Left lung (tissue), 10 donors: ENCODE results near the gene DHCR24. TPM values are rescaled to one million over a fixed set of nuclear protein-coding genes. Genes with fewer than 3 reads are reported as not detected.
"Not testable (repeated sequence)": the region's sequence is repeated elsewhere in the genome, so short reads cannot be mapped to it uniquely, and the experiment has no call there.

Experiments
- ATAC-seq: fragments of 200-7000 bp; cut with Tn5 transposase; one replicate; pipeline ENCODE4 v1.9.1; 2020; ENCODE audit warnings: moderate library complexity
- DNase-seq, 4 donors: peaks; one replicate each; pipeline ENCODE4 v3.0.0-alpha.2; 2013 to 2020
- H3K27ac ChIP-seq, 2 donors: fragments of 200-600 bp; sonication (generic) in 1 of 2; one replicate each; pipeline versions ENCODE4 v1.5.0 to v1.8.0; 2020 to 2021
- H3K27me3 ChIP-seq, 2 donors: fragments of 200-600 bp; sonication (generic) in 1 of 2; one replicate each; pipeline versions ENCODE4 v1.5.0 to v1.8.0; 2020 to 2021
- H3K36me3 ChIP-seq, 2 donors: fragments of 200-600 bp; sonication (generic) in 1 of 2; one replicate each; pipeline versions ENCODE4 v1.5.0 to v1.8.0; 2020 to 2021
- H3K4me1 ChIP-seq, 2 donors: fragments of 200-600 bp; one replicate each; pipeline ENCODE4 v1.8.0; 2021
- H3K4me3 ChIP-seq, 2 donors: fragments of 200-600 bp; sonication (generic) in 1 of 2; one replicate each; pipeline versions ENCODE4 v1.5.0 to v1.8.0; 2020 to 2021; ENCODE audit warnings: mild to moderate bottlenecking in 1 of 2
- H3K9me3 ChIP-seq, 2 donors: fragments of 200-600 bp; sonication (generic) in 1 of 2; one replicate each; pipeline versions ENCODE4 v1.5.0 to v1.8.0; 2020 to 2021
- intact Hi-C, 2 donors: fragments of 100-400 bp; cut with DNase I; formaldehyde crosslinking; loops; one replicate each; pipeline versions ENCODE4 v1.11.2 to v1.14.2; 2022
- polyA plus RNA-seq, 6 donors: library from polyadenylated mRNA; unstranded; fragments of 120-200 nt; gene quantifications; one replicate each; pipeline ENCODE4 v1.2.1, GENCODE V29; 2013; ENCODE audit not compliant: insufficient read length in 6 of 6
- total RNA-seq, 2 donors: library from RNA; stranded (reverse); fragmentation: NEBNext Ultra II Directional; extraction: Animal tissue kit (Norgen Biotek cat#: 25700); gene quantifications; one replicate each; pipeline ENCODE4 v1.2.1, GENCODE V29; 2021
- TF ChIP-seq, protein P1 (sequence below), 2 donors: fragments of 200-600 bp; sonication (generic) in 1 of 2; IDR thresholded peaks; one replicate each; pipeline versions ENCODE4 v1.5.0 to v1.8.0; 2021; ENCODE audit warnings: antibody characterized with exemption in 2 of 2
- donor health status: DM: no; HTN: yes; CAD: no.
- donor health status: DM: no; HTN: no; CAD: no.

The DHCR24 gene
- total and polyA plus RNA-seq, 8 donors: 30.1 to 741 (median 51.2) TPM

DNA sequence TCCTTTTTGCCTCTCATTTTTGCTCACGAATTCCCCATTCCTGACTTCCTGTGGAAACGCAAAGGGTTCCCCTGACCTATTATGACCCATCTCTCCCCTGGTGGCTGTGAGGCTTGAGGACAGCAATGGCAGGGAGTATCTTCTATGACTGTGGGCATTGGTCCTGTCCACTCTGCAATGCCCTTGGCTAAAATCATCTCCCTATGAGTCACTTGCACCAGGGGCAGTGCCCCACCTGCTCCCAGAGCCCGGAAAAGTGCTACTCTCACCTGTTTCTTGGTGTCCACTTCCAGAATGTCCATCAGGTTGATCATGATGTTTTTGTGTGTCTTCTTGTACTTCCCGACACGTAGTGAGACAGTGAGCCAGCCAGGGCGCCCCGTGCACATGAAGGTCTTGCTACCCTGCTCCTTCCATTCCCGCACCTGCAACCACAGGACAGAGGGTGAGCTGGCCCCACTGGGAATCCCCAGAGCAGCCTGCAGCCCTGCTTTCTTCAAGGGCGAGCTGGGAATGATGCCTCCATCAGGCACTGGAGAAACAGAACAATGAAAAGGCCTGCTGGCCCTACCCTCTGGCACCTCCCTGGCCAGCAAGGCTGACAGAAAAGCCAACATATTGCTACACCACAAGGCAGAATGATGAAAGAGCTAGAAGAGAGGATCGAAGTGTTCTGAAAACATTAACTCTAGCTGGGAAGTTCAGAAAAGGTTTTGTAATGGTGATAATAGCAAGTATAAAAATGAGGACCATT, 3.5 kb downstream of the DHCR24 start:
- H3K9me3 ChIP-seq: no peaks in the 10 kb centered on the region
- peaks cover 0 to 42% of the 10 kb centered on the region in 2 donors for H3K36me3 ChIP-seq
- intact Hi-C loops: no loop called here
- peaks cover 3 to 42% of the 10 kb centered on the region in 2 donors for H3K4me1 ChIP-seq
- H3K4me3 ChIP-seq: peak overlapping the region in 1 of 2 donors; percentile 74
- TF ChIP-seq, protein P1, sequence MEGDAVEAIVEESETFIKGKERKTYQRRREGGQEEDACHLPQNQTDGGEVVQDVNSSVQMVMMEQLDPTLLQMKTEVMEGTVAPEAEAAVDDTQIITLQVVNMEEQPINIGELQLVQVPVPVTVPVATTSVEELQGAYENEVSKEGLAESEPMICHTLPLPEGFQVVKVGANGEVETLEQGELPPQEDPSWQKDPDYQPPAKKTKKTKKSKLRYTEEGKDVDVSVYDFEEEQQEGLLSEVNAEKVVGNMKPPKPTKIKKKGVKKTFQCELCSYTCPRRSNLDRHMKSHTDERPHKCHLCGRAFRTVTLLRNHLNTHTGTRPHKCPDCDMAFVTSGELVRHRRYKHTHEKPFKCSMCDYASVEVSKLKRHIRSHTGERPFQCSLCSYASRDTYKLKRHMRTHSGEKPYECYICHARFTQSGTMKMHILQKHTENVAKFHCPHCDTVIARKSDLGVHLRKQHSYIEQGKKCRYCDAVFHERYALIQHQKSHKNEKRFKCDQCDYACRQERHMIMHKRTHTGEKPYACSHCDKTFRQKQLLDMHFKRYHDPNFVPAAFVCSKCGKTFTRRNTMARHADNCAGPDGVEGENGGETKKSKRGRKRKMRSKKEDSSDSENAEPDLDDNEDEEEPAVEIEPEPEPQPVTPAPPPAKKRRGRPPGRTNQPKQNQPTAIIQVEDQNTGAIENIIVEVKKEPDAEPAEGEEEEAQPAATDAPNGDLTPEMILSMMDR (IDR thresholded peaks at IDR 0.05): no peak
- H3K27me3 ChIP-seq: peaks cover 0 to 16% of the 10 kb centered on the region in 2 donors
- DNase-seq: no peak
- H3K27ac ChIP-seq: peak overlapping the region; percentile 13 to 14
- no peak for ATAC-seq

- no peak overlapping the region for H3K4me3 ChIP-seq
Observed at GRCh38 chr1:54882519-54882918, 4.5 kb downstream of the DHCR24 start.

DNA sequence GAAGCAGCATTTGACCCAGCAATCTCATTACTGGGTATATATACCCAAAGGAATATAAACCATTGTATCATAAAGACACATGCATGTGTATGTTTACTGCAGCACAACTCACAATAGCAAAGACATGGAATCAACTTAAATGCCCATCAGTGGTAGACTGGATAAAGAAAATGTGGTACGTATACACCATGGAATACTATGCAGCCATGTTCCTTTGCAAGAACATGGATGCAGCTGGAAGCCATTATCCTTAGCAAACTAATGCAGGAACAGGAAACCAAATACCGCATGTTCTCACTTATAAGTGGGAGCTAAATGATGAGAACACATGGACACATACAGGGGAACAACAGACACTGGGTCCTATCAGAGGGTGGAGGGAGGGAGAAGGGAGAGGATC, 5.4 kb downstream of the DHCR24 start:
- intact Hi-C loops: not testable (repeated sequence)
- peaks cover 3 to 34% of the 10 kb centered on the region in 2 donors for H3K4me1 ChIP-seq

More at GRCh38 chr1:54882519-54882918, 4.5 kb downstream of the DHCR24 start:
- peaks cover 0 to 50% of the 10 kb centered on the region in 2 donors for H3K36me3 ChIP-seq
- ATAC-seq (no peak), DNase-seq (no peak)
- intact Hi-C loops: no loop called here
- H3K27me3 ChIP-seq: peaks cover 0 to 9% of the 10 kb centered on the region in 2 donors
- H3K9me3 ChIP-seq: no peaks in the 10 kb centered on the region
- TF ChIP-seq, protein P1 (IDR thresholded peaks at IDR 0.05): no peak
- H3K4me1 ChIP-seq: peaks cover 3 to 36% of the 10 kb centered on the region in 2 donors
- H3K27ac ChIP-seq: no peak overlapping the region

GRCh38 chr1:54879872-54880271, 7.1 kb downstream of the DHCR24 start:
- DNase-seq (no peak), ATAC-seq (no peak)
- H3K36me3 ChIP-seq: peaks cover 0 to 74% of the 10 kb centered on the region in 2 donors
- H3K4me1 ChIP-seq: peaks cover 7 to 20% of the 10 kb centered on the region in 2 donors
- H3K27ac ChIP-seq: no peak overlapping the region
- intact Hi-C loops: no loop called here
- TF ChIP-seq, protein P1 (IDR thresholded peaks at IDR 0.05): no peak
- no peak overlapping the region for H3K4me3 ChIP-seq
- no peaks in the 10 kb centered on the region for H3K27me3 ChIP-seq
- no peaks in the 10 kb centered on the region for H3K9me3 ChIP-seq

More for the DNA sequence above, 5.4 kb downstream of the DHCR24 start:
- not testable (repeated sequence) for H3K9me3 ChIP-seq, DNase-seq, H3K27ac ChIP-seq, H3K4me3 ChIP-seq, ATAC-seq, H3K27me3 ChIP-seq
- peaks cover 0 to 59% of the 10 kb centered on the region in 2 donors for H3K36me3 ChIP-seq

- Histone ChIP-seq H3K4me1 (peaks cover 3 to 4% of the 10 kb centered on the region in 2 donors), H3K27me3 (no peaks in the 10 kb centered on the region), H3K4me3 (no peak overlapping the region), H3K36me3 (peaks cover 0 to 88% of the 10 kb centered on the region in 2 donors), H3K27ac (no peak overlapping the region), H3K9me3 (no peaks in the 10 kb centered on the region)
- DNase-seq: no peak
- intact Hi-C loops: no loop called here
- ATAC-seq: no peak
- TF ChIP-seq, protein P1 (IDR thresholded peaks at IDR 0.05): no peak
Observed at GRCh38 chr1:54876814-54877213, 10.2 kb downstream of the DHCR24 start.
